Epidermal melanocyte (primary cell): ENCODE data around the gene AMH.
"Not testable (repeated sequence)": the region's sequence is repeated elsewhere in the genome, so short reads cannot be mapped to it uniquely, and the experiment has no call there.

ENCODE experiments used
- DNase-seq: peaks from one replicate; pipeline ENCODE4 v3.0.0; 2011; ENCODE audit warnings: low spot score; ENCODE audit not compliant: insufficient read length

AMH gene

GRCh38 chr19:2249010-2249866 lies at the start of gene AMH:
AMH (plus strand) TSS chr19:2249323; CDS start chr19:2249333, 10 bp downstream.
- DNase-seq = no peak

- DNase-seq = no peak
Observed at GRCh38 chr19:2199861-2200623, 49.1 kb upstream of the AMH start.

DNA sequence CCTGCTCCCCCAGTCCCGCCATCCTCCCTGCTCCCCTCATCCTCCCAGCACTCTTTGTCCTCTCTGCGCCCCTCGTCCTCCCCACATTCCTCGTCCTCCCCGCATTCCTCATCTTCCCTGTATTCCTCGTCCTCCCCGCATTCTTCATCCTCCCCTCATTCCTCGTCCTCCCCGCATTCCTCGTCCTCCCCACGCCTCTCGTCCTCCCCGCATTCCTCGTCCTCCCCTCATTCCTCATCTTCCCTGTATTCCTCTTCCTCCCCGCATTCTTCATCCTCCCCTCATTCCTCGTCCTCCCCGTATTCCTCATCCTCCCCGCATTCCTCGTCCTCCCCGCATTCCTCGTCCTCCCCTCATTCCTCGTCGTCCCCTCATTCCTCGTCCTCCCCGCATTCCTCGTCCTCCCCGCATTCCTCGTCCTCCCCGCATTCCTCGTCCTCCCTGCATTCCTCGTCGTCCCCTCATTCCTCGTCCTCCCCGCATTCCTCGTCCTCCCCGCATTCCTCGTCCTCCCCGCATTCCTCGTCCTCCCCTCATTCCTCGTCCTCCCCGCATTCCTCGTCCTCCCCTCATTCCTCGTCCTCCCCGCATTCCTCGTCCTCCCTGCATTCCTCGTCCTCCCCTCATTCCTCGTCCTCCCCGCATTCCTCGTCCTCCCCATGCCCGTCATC lies 48.4 kb upstream of the AMH start:
- DNase-seq = not testable (repeated sequence)

DNA sequence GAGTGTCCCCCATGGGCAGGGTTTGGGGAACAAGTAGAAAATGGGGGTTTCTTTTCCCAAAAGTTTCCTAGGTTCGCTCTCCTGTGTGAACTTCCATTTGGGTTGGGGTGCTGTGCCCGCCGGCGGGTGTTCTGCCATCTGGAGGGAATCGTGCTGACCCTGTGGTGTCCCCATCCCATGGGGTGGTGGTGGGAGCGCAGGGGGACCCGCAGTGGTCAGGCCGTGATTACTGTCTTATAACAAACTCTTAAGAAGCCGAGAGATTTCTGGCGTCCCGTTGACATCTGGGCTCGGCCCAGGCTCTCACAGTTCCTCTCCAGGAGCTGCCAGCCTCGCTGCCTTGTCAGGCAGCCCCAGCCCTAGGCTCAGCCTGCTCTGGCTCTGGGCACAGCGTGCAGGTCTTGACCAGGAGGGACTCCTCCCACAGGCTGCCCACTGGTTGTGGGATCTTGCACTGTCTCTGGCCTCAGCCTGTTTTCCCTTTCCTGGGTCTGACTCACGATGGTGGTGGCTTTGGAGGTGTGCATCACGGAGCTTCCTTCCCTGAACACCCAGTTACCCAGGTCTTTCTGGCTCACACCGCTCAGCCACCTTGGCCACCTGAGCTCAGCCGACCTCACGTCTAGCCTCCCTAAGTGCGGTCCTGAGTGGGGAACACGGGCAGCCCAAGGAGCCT lies 47.5 kb upstream of the AMH start:
- DNase-seq = no peak

DNA sequence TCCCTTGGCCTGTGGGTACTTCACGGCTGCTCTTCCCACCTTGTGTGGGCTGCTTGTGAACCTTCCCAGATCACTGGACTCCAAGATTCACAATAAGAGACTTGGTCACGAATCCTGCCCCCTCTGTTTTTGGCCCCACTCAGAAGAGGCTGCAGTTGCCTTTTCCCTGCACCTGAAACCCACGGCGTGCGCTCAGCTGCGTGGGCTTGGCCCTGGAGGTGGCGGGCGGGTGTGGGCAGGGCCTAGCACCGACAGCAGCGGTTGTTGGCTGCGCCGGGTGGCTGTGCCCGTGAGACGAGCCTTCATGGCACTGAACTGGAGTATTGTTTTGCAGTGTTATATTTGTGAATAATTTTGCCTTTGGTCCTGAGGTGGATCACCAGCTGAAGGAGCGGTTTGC lies 46.8 kb upstream of the AMH start:
- DNase-seq = no peak

- no peak for DNase-seq
Observed at GRCh38 chr19:2207008-2207407, 42.1 kb upstream of the AMH start.

DNA sequence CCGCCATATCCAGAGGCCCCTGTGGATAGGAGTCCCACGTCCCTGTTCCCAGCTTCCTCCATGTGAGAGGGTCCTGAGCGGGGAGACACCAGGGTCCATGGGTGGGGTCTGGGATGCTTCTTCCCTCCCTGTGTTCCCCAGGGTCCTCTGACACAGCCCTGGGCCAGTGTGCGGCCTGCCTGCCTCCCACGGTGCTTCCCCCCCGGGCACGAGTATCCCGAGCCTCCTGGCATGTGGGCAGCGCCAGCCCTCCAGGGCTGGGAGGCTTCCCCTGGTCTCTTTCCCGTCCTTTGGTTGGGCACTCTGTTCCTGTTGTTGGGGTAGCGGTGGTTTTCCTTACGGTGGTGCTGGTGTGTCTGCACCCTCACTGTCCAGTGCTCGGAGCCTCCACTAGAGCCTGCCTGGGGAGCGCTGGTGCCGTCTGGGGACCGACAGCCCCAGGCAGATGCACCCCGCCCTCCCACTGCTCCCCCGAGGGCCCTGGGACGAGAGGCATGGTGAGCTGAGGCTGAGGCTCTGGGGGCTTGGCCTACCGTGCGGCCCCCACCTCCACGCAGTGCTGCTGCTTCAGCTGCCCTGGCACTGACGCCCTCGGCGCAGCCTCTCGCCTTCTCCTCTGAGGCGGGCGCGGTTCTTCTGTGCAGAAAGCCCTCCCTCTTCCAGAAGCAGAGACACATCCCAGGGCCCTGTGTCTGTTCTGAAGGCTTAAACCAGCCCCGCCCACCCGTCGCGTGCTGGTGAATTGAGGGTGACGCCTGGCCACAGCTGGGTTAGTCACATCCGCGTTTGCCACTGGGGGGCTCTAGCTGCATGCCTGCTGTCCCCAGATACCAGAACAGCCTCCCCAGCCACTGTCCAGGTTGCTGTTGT lies 40.9 kb upstream of the AMH start:
- DNase-seq = peak; percentile 73

- no peak for DNase-seq
Observed at GRCh38 chr19:2208975-2209374, 40.1 kb upstream of the AMH start.

DNA sequence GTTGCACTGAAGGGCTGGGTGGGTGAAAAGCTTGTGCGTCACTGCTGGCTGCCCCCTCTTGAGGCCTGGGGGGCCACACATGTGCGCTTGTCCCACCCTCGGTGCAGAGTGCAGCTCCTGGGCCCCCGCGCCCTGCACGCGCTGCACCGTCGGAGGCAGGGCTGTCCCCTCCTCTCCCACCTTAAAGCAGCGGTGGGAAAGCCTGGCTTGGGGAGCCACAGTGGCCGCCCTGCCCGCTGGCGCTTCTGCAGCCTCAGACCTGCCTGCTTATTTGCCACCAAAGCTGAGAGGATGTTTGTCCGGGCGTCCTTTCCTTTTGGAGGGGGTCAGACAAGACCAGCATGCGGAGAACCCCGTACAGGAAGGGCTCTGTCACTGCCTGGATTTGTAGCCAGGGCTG lies 39.7 kb upstream of the AMH start:
- DNase-seq = no peak

GRCh38 chr19:2210206-2210605 lies 38.9 kb upstream of the AMH start:
- DNase-seq = no peak

DNA sequence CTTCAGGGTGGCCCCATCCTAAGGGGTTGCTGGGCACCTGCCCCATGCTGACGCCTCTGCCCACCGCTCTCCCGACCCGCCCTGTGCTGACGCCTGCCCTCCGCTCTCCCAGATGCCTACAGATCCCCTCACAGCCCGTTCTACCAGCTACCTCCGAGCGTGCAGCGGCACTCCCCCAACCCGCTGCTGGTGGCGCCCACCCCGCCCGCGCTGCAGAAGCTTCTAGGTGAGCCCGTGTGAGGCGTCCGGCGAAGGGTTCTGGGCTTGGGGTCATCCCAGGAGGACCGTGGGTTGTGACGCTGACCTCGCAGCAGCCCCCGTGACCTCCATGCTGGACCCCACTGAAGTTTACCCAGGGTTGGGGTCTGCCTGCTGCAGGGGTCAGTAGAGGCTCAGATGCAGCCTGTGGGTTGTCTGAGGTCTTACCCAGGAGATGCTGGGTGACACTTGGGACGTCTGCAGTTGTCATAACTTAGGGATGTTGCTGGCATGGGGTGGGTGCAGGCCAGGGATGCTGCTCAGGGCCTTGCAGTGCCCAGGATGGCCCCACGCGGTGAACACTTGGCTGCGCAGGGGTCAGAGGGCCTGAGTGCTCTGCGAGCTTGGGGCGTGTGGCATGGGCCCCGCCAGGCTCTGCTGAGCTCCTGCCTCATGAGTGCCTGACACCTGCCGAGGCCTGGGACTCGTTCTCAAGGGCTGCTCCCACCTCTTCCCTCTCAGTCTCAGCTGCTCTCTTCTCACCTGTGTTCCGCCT lies 38.0 kb upstream of the AMH start:
- no peak for DNase-seq

- no peak for DNase-seq
Observed at GRCh38 chr19:2212861-2213711, 36.0 kb upstream of the AMH start.

- no peak for DNase-seq
Observed at GRCh38 chr19:2213799-2214198, 35.3 kb upstream of the AMH start.

DNA sequence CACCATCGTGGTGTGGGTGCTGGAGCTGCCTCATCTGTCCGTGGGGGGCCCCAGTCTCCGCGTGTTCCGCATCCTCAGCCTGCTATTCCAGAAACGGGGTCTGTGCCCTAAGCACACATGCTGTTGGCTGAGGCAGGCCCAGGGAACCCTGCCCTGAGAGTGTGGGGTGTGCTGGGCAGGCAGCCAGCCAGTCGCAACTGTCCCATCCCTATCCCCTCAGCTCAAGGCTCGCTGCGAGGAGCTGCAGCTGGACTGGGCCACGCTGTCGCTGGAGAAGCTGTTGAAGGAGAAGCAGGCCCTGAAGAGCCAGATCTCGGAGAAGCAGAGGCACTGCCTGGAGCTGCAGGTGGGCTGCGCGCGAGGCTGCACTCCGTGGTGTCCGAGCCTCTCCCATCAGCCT lies 34.9 kb upstream of the AMH start:
- no peak for DNase-seq

DNA sequence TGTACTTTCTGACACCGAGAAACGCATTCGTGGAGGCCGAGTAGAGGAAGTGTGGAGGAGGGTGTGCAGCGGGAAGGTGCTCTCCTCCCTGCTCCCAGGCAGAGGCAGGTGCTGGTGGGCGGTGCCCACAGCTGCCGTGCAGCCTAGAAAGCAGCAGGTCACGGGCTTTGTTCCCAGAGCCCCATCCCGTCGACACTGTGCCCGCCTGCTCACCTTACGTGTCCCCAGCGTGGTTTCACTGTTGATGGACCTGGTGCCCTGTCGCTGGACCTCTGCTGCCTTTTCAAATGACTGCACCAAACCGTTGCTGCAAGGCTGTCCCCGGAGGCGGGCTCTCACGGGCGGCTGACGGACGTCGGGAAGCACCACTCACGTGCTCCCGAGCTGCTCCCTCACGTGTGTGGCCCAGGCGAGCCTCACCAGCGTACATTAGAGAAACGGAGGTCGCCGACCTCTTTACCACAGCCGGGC lies 33.8 kb upstream of the AMH start:
- no peak for DNase-seq

- DNase-seq = no peak
Observed at GRCh38 chr19:2216361-2217225, 32.5 kb upstream of the AMH start.

DNA sequence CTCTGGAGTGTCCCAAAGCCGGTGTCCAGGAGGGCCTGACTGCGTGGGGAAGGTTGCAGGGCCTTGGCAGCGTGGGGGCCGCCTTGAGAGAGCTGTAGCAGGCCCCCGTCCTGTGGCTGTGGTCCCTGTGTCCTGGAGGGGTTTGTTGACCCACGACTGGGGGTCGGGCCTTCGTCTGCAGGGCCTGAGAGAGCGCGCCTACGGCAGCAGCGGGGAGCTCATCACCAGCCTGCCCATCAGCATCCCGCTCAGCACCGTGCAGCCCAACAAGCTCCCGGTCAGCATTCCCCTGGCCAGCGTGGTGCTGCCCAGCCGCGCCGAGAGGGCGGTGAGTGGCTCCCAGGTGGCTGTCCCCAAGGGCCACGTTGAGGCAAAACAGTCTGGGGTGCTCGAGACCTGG lies 31.5 kb upstream of the AMH start:
- no peak for DNase-seq

GRCh38 chr19:2219726-2220125 lies 29.4 kb upstream of the AMH start:
- DNase-seq = no peak
